HS-5 (cell line): ENCODE results near the gene CWC22.
"Not testable (repeated sequence)": the region's sequence is repeated elsewhere in the genome, so short reads cannot be mapped to it uniquely, and the experiment has no call there.

Experiments
- DNase-seq: peaks from one replicate; pipeline ENCODE4 v3.0.0-alpha.2; 2012; ENCODE audit warnings: low read depth

The CWC22 gene

GRCh38 chr2:180006781-180007579 is at the start of gene CWC22:
Gene CWC22, minus strand, starts transcription at chr2:180007297. Its CDS starts 13,956 bp downstream, at chr2:179993341.
- DNase-seq: peak; percentile 91

GRCh38 chr2:180056367-180057118 is 49.4 kb upstream of the CWC22 start:
- DNase-seq: no peak

GRCh38 chr2:180054576-180054975 is 47.5 kb upstream of the CWC22 start:
- DNase-seq: not testable (repeated sequence)

- DNase-seq: peak; percentile 13
Observed at GRCh38 chr2:180050246-180050645, 43.1 kb upstream of the CWC22 start.

- DNase-seq: no peak
Observed at GRCh38 chr2:180048251-180048650, 41.2 kb upstream of the CWC22 start.

- DNase-seq: no peak
Observed at GRCh38 chr2:180046776-180047175, 39.7 kb upstream of the CWC22 start.

DNA sequence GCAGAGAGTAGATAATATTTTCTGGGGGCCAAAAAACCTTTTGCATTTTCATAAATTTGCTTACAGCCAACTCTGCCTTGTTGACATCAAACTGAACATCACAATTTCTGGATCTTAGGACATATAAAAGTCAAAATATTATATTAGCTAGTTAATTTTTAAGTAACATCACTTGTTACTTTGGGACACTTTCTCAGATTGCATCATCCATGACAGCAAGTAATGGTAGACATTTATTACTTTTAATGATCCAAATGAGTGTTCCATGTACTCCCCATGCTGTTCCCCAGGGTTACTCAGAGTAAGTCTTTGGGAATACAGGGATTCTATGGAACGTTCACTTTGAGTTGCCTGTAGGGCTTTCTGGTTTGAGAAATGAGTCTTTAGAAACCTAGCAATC is 39.1 kb upstream of the CWC22 start:
- DNase-seq: no peak

DNA sequence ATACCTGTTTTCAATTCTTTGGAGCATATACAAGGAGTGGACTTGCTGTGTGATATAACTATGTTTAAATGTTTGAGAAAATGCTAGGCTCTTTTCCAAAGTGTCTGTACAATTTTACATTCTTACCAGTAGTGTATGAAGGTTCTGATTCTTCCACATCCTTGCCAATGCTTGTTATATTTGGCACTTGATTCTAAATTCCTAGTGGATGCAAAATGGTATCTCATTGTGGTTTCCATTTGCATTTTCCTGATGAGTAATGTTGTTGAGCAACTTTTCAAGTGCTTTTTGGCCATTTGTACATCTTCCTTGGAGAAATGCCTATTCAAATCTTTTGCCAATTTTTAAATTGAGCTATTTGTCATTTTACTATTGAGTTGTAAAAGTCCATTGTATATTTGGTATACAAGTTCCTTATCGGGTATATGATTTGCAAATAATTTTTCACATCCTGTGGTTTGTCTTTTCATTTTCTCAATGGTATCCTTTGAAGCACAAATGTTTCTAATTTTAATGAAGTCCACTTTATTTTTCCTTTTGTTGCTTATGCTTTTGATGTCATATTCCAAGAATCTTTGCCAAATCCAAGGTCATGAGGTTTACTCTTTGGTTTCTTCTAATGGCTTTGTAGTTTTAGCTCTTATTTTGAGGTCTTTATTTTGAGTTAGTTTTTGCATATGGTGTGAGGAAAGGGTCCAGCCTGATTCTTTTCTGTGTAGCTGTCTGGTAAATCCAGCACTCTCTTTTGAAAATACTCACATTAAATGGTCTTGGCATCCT is 33.2 kb upstream of the CWC22 start:
- DNase-seq: peak; percentile 98

DNA sequence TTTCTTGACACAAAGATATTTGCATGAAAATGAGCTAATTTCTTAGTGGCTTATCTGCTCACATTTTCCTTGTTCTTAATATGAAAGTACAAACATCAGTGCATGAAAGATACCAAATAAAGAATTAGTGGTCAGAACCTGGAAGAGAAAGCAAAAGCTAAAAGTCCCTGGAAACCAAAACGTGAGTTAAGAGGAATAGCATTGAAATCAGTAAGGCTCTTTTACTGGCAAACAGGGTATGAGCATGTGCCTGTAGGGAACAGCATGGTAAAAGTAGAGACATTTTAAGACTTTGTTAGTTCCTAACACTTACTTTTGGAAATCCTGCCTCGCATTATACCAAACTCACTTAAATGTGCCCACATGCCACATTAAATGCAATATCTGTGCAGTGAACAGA is 31.9 kb upstream of the CWC22 start:
- DNase-seq: no peak

DNA sequence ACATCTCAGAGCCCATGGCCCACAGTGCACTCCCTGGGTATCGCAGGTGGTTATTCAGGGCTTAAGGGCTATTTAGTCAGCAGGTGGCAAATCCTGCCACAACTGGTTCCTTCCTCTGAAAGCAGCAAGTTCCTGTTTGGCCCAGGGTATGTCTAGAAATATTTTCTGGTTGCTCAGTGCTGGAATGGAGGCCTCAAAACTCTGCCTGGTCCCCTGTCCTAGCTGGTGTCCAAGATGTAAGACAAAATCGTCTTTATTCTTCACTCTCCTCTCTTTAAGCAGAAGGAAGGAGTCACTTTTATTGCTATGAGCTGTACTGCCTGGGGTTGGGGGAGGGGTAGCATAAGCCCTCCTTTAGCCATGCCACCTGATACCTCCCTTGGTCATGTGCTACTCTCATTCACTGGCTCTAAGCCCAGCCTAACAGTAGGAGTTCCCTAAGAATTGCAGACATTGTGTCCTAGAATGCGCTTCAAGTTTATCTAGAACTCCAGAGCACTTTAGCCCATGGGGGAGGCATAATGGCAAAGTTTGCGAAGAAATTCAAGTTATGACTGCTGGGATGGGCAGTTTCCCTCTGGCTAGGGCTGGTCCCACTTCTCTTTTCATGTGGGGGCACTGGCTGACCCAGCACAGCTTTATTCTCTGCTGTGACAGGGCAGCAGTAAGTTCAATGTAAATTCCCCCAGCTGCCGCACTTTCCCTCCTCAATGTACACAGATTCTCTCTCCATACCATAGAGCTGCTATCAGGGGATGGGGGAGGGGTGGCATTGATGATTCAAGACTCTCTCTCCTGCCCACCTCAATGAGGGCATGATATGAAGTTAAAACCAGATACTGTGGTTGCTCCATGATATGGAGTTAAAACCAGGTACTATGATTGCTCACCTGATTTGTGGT is 27.1 kb upstream of the CWC22 start:
- DNase-seq: no peak

- DNase-seq: no peak
Observed at GRCh38 chr2:180029575-180029974, 22.5 kb upstream of the CWC22 start.

DNA sequence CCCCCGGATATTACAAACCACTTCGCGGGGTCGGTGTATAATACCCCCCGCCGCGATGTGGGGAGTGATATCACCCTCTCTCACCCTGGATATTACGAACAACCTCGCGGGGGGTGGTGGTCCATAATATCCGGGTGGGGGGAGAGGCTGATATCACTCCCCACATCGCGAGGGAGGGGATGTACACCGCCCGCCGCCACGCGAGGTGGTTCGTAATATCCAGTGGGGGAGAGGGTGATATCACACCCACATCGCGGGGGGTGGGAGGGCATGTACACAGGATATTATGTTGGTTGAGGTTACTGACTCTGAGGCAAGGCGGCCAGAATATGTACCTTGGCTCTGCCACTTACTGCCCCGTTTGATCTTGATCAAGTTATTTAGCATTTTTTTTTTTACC is 14.8 kb upstream of the CWC22 start:
- no peak for DNase-seq

DNA sequence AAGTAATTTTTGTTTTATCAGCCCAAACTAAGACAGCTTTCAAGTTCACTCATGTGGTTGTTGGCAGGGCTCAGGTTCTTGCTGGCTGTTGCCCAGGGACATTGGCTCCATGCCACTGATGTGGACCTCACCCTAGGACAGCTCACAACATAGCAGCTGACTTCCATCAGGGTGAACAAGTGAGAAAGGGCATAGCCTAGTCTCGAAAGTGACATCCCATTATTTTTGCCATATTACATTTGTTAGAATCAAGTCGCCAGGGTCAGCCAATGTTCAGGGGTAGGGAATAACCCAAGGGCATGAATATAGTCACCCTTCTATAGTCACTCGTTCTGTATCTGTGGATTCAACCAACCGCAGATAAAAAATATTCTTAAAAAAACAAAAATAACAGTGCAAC is 10.7 kb upstream of the CWC22 start:
- no peak for DNase-seq

DNA sequence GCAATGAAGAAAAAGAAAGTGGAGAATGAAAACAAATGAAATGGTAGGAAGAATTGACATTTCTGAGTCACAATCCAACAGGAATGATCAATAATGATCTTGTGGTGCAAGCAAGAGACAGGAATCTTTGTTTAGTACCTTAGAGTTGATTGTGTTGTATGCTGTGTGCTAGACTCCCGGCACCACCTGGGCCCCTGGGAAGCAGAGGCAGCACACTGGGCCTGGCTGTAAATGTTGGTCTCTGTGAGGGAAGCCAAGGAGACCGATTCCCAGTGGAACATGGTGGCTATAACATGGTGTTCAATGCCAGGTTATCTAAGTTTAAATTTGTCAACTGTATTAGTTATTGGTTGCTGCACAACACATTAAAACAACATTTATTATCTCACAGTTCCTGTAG is 9.8 kb upstream of the CWC22 start:
- DNase-seq: no peak

DNA sequence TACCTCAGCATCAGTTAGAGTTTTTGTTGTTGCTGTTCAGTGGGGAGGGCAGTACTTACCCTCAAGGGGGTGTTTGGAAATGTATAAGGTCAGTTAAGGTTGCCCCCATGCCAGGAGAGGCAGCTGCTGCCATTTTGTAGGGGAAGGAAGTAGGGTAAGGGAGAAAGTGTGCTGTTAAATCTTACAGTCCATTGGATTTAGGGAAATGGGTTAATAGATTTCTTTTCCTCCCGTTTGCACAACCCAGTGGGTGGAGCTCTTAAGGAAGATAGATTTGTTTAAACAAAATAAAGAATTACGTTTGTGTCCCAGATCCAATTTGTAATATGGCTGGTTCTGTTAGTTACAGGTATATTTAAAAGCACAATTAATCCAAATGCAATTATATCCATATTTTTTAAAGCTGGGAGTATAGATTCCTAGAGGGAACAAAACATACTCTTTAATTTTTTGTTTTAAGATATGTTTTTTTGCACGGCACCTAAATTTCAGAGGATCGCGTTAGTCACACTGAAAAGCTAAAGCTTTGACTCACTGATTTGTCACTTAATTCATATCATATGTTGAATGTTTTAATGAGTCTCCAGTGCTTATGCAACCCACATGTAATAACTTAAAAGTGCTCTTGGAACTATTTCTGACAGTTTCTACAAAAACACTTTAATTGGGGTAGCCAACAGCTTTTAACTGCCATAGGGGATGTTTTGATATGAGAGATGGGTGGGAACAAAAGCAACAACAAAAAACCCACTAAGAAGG is 9.0 kb upstream of the CWC22 start:
- peak; percentile 92 for DNase-seq

DNA sequence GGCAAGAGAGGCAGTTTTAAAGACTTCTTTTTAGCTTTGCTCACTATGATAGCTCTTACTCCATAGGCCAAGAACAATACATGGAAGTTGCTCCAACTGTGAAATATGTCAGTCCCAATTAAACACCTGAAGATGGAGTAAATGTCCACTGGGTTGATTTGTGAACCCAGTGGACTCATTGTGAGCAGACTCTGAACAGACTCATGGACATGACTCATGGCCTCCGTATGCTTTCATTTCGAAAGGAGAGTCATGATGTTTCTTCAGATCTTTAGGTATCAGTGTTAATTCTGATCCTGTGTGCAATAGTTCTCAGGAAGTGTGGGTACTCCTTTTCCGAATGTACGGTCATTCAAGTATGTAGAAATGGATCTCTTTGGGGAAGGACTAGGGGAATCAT is 5.4 kb upstream of the CWC22 start:
- DNase-seq: peak; percentile 92

- DNase-seq: no peak
Observed at GRCh38 chr2:180010701-180011100, 3.6 kb upstream of the CWC22 start.

DNA sequence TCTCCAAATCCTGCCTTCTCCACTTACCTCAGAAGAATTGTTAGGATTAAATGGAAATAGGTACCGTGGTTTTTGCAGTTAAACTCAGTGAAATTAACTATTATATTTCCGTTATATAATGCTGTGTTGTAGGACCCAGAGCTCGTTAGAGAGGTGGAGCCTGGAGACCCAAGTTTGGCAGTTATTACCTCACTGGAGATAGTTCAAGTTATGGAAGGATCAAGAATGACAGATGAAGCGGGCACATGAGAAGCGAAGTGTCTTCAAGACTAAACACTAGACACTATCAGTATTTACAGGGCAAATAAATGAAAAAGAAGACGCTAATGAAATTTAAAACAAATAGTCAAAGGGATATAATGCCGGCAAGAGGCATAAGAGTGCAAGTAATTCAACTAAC is 866 bp downstream of the CWC22 start:
- DNase-seq: no peak

- DNase-seq: not testable (repeated sequence)
Observed at GRCh38 chr2:180005465-180005864, 1.6 kb downstream of the CWC22 start.

DNA sequence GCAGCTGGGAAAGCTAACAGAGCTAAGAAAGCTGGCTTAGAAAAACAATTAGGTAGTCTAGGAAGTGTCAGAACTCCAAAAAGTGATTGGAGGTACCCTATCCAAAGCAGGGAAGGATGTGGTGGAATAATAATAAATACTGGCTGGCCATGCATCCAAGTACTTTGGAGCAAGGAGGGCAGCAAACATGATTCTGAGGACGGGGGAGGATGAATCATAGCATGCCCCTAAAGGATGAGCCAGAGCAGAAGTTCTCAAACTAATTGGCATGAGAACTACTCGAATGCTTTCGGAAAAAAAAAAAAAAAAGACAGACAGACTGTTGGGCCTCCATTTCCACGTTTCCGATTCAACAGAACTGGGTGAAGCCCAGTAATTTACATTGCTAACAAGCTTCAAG is 2.4 kb downstream of the CWC22 start:
- DNase-seq: no peak

GRCh38 chr2:180003559-180003958 is 3.5 kb downstream of the CWC22 start:
- DNase-seq: no peak
